Measurements from ENCODE around the gene OR2V1. TPM values are rescaled to one million over a fixed set of nuclear protein-coding genes. Genes with fewer than 3 reads are reported as not detected.

The OR2V1 gene
- total RNA-seq, 2 donors from 2014 or later = not detected

DNA sequence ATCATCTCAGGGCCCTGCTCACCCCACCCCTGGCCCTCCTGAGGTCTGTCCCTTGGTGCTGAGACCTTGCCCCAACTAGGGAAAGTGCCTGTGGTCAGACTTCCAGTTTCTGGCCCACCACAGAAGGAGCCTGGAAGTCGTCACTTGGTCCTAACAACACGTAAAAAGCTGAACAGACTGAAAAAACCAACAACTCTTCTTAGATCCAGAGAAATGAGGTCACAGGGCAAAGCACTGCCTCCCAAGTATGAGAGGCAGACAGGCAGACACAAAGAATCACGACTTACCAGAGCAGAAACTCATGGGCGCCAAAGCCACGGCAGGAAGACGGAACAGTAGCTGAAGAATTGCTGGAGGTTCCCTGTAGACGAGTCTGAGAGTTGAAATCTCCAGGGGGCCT lies 38.5 kb downstream of the OR2V1 start:
- DNase-seq = no peak
- intact Hi-C loops (cut with DNase I, micrococcal nuclease) = no loop called here
- no peak for ATAC-seq

GRCh38 chr5:181088289-181088688 lies 42.7 kb downstream of the OR2V1 start:
- DNase-seq = no peak
- intact Hi-C loops (cut with DNase I, micrococcal nuclease) = no loop called here
- no peak for ATAC-seq

GRCh38 chr5:181087309-181087708 lies 43.7 kb downstream of the OR2V1 start:
- ATAC-seq = no peak
- intact Hi-C loops (cut with DNase I, micrococcal nuclease) = no loop called here
- DNase-seq = no peak

- ATAC-seq (no peak), DNase-seq (no peak)
- intact Hi-C loops (cut with DNase I, micrococcal nuclease) = no loop called here
Measured at GRCh38 chr5:181086884-181087205, 44.1 kb downstream of the OR2V1 start.

DNA sequence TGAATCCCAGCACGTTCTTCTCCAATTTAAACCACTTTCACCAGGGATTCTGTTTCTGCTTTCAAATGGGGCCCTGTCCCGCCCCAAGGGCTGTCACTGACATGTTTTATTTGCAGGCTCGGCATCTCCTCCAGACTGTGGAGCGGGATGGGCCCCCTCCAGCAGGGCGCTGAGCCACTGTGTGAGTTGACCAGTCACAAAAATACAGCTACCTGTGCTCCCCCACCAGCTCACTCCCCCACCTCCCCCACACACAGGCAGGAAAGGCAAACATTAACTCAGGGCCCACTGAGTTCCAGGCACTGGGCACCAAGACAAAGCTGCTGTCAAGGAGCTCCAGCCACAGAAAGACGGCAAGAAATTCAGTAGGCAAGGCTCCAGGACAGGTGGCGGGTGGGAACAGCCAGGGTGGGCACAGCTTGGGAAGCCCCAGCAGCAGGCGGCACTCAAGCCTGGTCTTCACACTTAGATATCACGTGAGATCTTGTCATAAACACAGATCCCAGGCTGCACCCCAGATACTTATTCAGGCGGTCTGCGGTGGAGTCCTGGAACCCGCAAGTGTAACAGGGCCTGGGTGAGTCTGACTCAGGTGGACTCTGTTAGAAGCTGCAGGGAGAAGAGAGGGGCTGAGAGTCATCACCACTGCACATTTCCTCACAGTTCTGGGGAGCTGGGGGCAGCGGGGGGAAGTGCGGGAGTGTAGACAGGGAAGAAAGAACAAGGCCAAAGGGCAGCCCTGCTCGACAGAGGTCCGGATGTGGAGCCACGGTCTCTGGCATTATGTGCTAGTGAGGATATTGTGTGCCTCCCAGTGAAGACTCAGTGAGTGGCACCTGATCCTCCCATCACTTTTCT lies 44.7 kb downstream of the OR2V1 start:
- intact Hi-C loops (cut with DNase I, micrococcal nuclease) = no loop called here
- no peak for DNase-seq
- no peak for ATAC-seq

- ATAC-seq = no peak
- no peak for DNase-seq
- intact Hi-C loops (cut with DNase I, micrococcal nuclease) = no loop called here
Measured at GRCh38 chr5:181084621-181085195, 46.3 kb downstream of the OR2V1 start.

- intact Hi-C loops (cut with DNase I, micrococcal nuclease) = no loop called here
- DNase-seq (no peak), ATAC-seq (no peak)
Measured at GRCh38 chr5:181081989-181082388, 49.0 kb downstream of the OR2V1 start.

DNA sequence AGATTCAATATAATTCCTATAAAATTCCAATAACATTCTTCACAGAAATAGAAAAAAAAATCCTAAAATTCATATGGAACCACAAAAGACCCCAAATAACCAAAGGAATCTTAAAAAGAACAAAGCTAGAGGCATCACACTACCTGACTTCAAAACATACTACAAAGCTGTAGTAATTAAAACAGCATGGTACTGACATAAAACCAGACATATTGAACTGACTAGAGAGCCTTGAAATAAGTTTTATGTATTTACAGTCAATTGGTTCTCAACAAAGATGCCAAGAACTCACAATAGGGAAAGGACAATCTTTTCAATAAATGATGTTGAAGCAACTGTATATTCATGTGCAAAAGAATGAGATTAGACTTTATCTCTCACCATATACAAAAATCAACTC lies 54.0 kb downstream of the OR2V1 start:
- no peak for DNase-seq
- no peak for ATAC-seq
- intact Hi-C loops (cut with DNase I, micrococcal nuclease) = no loop called here

Other genes starting within 250 kb of the OR2V1 start
- gene BTNL8, start 232.0 kb downstream of the OR2V1 start, total RNA-seq = 100 to 1,000 TPM in 1 of 2 donors, 10 to 100 TPM in 1; 33.0 to 134 TPM
- gene BTNL3, start 142.3 kb downstream of the OR2V1 start, total RNA-seq = 100 to 1,000 TPM in 1 of 2 donors, 10 to 100 TPM in 1; 20.5 to 130 TPM
- gene BTNL9, start 90.9 kb downstream of the OR2V1 start, total RNA-seq = 1 to 10 TPM; 4.1 to 4.9 TPM
- not detected for gene OR2V2, start 16.4 kb upstream of the OR2V1 start, total RNA-seq
- 10 to 100 TPM in 1 of 2 donors, 1 to 10 TPM in 1; 5.8 to 14.2 TPM for gene TRIM7, start 74.0 kb upstream of the OR2V1 start, total RNA-seq
- 10 to 100 TPM; 21.5 to 32.0 TPM for gene TRIM41, start 92.1 kb upstream of the OR2V1 start, total RNA-seq
- gene RACK1, start 112.7 kb upstream of the OR2V1 start, total RNA-seq = 1,000 to 10,000 TPM; 1,192 to 1,207 TPM
- 10 to 100 TPM; 11.4 to 13.1 TPM for gene TRIM52, start 130.0 kb upstream of the OR2V1 start, total RNA-seq
- gene OR4F3, start 236.1 kb upstream of the OR2V1 start, total RNA-seq = not detected

Measured in left colon (tissue), 2 donors.